SKM-1 treated with dmso at 0.1 percent for 144 hours (cell line): Measurements from ENCODE around the gene PPP1R13L.

ENCODE experiments used
- DNase-seq: peaks from one replicate; lab custom pipeline; 2025; ENCODE audit not compliant: unreplicated experiment; lab: John Stamatoyannopoulos, UW

The PPP1R13L gene

GRCh38 chr19:45406226-45407090 is 1.6 kb upstream of the PPP1R13L start, which contains the start of gene POLR1G:
Gene POLR1G (plus strand): TSS chr19:45406644. CDS start chr19:45406697, 53 bp downstream.
- DNase-seq: peak; percentile 68

DNA sequence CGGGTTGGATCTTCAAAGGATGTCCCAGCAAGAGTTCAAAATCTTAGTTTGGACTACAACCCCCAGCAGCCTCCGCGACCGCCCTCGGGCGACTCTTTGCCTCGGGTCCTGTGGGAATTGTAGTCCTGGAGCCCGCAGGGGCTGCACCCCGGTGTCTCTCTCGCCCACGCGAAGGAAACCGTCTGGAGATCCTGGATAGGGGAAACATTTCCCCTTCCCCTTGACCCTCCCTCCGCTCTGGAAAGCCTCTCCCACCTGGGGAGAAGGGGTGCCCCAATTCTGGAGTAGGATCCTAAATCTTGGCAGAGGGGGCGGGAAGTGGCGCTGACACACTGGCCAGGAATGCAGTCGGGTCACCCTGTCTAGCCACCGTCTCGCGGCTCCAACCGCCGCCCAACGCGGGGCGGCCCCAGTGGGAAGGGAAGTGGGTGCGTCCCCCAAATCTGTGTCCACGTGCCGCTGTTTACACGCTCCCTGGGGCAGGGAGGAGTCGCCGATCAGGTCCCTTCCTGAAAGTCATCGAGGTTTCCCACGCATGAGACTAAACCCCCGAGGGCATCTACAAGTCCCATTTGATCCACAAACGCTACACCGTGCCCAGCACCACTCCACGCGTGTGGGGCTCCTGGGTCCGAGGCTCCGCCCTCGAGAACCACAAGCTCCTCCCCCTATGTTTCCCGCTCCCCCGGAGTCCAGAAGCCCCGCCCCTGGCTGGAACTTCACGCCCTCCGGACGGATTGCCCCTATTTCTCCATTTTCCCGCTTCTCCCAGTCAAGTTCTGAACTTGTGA is 761 bp upstream of the PPP1R13L start:
- peak; percentile 16 for DNase-seq

GRCh38 chr19:45403781-45404556 is 900 bp downstream of the PPP1R13L start:
- DNase-seq: no peak

DNA sequence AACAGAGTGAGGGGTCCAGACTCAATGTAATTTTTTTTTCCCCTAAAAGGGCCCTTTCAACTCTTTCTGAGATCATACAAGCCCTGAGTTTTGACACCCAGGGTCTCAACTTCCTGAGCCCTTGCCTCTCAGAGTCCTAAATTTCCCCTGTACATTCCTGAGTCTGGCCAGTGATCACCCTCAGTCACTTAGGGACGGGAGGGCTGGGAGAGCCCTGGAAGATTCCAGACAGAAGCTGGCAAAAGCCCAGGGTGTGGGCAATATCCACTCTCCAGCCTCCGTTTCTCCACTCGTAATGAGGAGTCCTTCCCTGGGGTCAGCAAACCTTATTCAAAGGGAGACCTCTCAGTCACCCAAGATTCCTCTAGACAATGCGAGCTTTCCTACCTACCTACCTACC is 1.6 kb downstream of the PPP1R13L start:
- DNase-seq: no peak

- DNase-seq: no peak
These were observed 2.4 kb downstream of the PPP1R13L start for GRCh38 chr19:45402298-45403061.

DNA sequence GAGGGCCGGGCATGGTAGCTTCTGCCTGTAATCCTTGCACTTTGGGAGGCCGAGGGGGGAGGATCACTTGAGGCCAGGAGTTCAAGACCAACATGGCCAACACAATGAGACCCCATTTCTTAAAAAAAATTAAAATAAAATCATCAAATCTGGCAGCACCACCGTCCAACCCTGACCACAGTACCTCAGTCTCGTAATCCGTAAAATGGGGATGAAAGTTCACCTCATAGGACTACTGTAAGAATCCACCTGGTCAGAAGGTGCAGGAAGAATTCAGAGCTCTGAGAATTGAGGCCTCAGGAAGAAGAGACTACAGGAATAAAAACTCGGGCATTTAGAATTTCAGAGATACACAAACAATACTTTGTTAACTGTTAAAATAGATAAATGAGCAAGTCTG is 3.1 kb downstream of the PPP1R13L start:
- DNase-seq: no peak

- DNase-seq: no peak
These were observed 4.7 kb downstream of the PPP1R13L start for GRCh38 chr19:45400192-45400591.

DNA sequence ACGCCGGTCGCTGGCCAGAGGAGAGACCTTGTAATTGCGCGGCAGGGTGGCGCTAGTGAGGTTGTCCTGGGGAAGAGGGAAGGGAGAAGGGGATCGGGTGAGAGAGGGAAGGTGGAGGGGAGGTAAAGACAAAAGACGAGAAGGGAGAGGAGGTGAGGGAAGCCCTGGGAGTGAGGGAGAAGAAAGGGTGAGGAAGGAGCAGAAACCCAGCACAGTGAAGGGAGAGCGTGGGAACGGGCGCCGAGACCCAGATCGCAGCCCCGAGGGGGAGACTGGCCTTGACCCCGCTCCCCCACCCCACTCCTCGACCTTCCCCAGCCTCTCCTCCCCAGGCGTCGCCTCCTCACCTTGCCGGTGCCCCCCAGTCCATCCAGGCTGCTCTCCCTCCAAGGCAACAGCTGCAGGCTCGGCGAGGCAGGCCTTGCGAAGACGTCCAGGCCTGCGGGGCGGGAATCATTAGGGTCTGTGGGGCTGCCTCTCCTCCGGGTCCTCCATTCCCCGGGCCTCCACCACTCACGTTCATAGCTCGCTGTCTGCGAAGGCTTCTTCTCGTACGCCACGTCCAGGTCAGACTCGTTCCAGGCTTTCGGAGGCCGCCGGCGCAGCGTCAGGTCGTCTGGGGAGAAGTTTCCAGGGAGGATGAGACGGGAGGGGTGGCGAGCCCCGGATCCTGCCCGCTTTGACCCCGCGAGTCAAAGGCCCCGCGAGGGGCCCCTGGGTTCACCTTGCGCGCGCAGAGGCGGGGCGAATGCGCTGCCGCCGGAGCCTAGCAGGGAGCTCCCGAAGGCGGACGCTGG is 8.8 kb downstream of the PPP1R13L start:
- no peak for DNase-seq

DNA sequence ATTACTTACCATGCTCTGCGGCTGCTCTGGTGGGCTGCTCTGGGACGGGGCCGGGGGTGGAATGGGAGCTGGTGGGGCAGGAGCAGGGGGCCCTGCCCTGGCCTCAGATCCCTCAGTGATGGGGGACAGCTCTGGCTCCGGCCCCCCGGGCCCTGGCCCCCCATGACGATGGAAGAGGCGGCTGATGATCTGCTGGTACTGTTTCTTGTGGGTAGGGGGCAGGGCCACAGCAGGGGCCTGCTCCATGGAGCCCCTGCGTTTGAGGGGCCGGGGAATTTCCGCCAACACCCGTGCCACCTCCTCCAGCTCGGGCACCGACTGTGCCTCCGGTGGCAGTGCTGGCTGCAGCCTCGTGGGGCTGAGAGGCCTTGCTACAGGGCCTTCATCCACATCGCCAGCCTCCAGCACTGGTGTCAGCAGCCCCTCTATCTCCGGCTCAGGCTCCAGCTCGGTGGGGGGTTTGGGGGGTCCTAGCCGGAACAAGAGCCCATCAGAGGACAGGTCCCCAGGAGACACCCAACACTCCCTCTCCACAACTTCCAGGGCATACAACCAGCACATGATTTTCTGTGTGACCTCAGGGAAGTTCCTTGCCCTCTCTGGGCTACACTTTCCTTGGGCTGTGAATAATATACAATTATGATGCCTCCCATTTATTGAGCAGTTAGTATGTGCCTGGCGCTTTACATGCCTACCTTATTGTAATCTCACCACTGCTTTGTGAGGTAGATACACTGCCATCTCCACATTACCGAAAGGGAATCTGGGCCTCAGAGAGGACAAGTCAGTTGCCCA is 12.8 kb downstream of the PPP1R13L start:
- DNase-seq: no peak

- DNase-seq: no peak
These were observed 13.5 kb downstream of the PPP1R13L start for GRCh38 chr19:45391346-45391745.

GRCh38 chr19:45385392-45386221 is 19.3 kb downstream of the PPP1R13L start:
- DNase-seq: no peak

- DNase-seq: no peak
These were observed 22.4 kb downstream of the PPP1R13L start for GRCh38 chr19:45382426-45382825.

DNA sequence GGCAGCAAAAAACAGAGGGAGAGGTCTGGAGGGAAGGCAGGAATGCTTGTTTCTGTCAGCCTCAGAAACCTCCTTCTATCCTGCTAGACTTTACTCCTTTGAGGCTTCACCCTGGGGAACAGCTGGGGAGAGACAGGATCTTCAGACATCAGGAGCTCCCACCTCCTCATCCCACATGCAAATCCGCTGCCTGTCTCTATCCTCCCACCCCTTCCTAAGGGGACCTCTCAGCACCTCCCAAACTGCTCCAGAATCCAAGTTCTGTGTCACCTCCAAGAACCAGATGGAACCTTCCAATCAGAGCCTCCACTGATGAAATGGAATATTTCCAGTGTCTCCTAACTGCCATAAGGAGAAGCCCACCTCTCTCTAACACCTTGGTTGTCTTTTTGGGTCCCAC is 24.8 kb downstream of the PPP1R13L start:
- no peak for DNase-seq

DNA sequence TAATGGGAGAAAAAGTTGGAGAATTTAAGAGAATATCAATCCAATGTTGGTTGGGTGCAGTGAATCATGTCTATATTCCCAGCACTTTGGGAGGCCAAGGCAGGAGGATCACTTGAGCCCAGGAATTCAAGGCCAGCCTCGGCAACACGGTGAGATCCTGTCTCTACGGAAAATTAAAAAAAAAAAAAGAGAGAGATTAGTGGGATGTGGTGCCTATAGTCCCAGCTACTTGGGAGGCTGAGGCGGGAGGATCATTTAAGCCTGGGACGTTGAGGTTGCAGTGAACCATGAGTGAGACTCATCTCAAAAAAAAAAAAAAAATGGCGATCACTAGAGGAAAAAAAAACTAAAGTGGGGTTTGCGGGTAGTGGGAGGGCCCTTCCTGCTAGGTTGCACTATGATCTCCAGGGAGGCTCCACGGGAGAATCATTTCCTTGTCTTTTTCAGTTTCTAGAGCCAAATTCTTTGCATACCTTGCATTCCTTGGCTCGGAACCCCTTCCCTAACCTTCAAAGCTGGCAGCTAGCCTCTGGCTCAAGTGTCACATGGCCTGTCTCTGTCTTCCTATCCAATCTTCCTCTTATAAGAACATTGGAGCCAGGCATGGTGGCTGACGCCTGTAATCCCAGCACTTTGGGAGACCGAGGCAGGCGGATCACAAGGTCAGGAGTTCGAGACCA is 28.7 kb downstream of the PPP1R13L start:
- no peak for DNase-seq

DNA sequence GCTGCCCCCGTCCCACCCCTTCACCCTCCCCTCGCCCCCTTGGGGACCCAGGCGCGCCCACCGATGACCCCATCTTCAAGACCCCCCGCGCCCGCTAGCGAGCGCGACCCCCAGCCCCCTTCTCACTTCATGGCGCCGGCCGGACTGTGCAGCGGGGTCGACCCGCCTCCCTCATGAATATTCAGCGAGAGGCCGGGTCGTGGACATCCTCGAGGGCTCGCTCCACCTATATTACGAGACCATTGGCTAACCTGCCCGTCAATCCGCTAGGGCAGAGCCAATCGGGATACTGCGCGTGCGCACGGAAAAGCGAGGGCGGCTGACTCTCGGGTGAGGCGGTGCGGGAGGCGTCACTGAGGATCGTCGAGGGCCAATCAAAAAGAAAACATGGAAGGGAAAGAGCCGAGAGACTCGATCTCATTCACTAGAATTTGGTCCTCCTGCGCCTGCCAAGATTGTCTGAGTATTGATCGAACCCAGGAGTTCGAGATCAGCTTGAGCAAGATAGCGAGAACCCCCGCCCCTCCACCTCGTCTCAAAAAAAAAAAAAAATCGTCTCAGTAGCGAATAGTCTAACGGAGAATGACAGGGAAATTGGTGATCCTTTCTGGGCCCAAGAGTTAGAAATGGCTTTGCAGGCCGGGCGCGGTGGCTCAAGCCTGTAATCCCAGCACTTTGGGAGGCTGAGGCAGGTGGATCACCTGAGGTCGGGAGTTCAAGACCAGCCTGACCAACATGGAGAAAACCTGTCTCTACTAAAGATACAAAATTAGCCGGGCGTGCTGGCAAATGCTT is 34.3 kb downstream of the PPP1R13L start, which contains the start of gene ERCC2:
ERCC2 (minus strand) TSS at position 164 of the 795 bp plus-strand sequence; CDS start at position 131, 33 bp downstream.
- DNase-seq: peak; percentile 78

- no peak for DNase-seq
These were observed 36.0 kb downstream of the PPP1R13L start for GRCh38 chr19:45368737-45369340.
